Osteoblast (primary cell): ENCODE results near the gene CCP110. TPM values are rescaled to one million over a fixed set of nuclear protein-coding genes. Genes with fewer than 3 reads are reported as not detected.

Experiments
- DNase-seq: peaks from one replicate; pipeline ENCODE4 v3.0.0; 2011; ENCODE audit warnings: low spot score, mixed read lengths; ENCODE audit not compliant: insufficient read length; ENCODE audit errors: missing footprints
- H2AFZ ChIP-seq: 2 replicates; pipeline ENCODE4 v1.6.0; 2011; ENCODE audit warnings: mild to moderate bottlenecking, low read length
- H3K27ac ChIP-seq: 2 replicates; pipeline ENCODE4 v1.5.1; 2011; ENCODE audit warnings: mild to moderate bottlenecking, low read depth, low read length, moderate library complexity
- H3K27me3 ChIP-seq: 2 replicates; pipeline ENCODE4 v1.6.0; 2012; ENCODE audit warnings: mild to moderate bottlenecking, control low read depth, inconsistent platforms, low read length, moderate library complexity; ENCODE audit not compliant: insufficient read depth
- H3K36me3 ChIP-seq: 2 replicates; pipeline ENCODE4 v1.5.1; 2011; ENCODE audit warnings: mild to moderate bottlenecking, low read length, control low read depth, moderate library complexity; ENCODE audit not compliant: insufficient read depth
- H3K4me1 ChIP-seq: 2 replicates; pipeline ENCODE4 v1.5.1; 2011; ENCODE audit warnings: mild to moderate bottlenecking, low read length, control low read depth, moderate library complexity; ENCODE audit not compliant: insufficient read depth
- H3K4me2 ChIP-seq: 2 replicates; pipeline ENCODE4 v1.6.0; 2011; ENCODE audit warnings: mild to moderate bottlenecking, low read length; ENCODE audit not compliant: insufficient read depth
- H3K4me3 ChIP-seq: fragments of 200-600 bp; sonication (generic); 3 replicates; pipeline ENCODE4 v1.5.1; 2012; ENCODE audit warnings: mild to moderate bottlenecking, low read length, inconsistent platforms; ENCODE audit not compliant: insufficient read depth
- H3K79me2 ChIP-seq: 2 replicates; pipeline ENCODE4 v1.6.0; 2012; ENCODE audit warnings: mild to moderate bottlenecking, low read length, control low read depth, inconsistent platforms; ENCODE audit not compliant: insufficient read depth
- H3K9me3 ChIP-seq: 2 replicates; pipeline ENCODE4 v1.5.1; 2011; ENCODE audit warnings: low read depth, low read length, control low read depth
- H4K20me1 ChIP-seq: 2 replicates; pipeline ENCODE4 v1.6.0; 2012; ENCODE audit warnings: mild to moderate bottlenecking, low read length, control low read depth; ENCODE audit not compliant: insufficient read depth
- total RNA-seq: library from RNA; depleted of rRNA; stranded (reverse); fragments of >200 nt; gene quantifications from 2 replicates; pipeline ENCODE4 v1.2.3, GENCODE V29; 2012
- TF ChIP-seq, protein P1 (sequence below): IDR thresholded peaks from 2 replicates; pipeline ENCODE4 v1.5.1; 2011; ENCODE audit warnings: mild to moderate bottlenecking, low read depth, low read length, moderate library complexity; ENCODE audit errors: extremely low read depth

The CCP110 gene, protein sequence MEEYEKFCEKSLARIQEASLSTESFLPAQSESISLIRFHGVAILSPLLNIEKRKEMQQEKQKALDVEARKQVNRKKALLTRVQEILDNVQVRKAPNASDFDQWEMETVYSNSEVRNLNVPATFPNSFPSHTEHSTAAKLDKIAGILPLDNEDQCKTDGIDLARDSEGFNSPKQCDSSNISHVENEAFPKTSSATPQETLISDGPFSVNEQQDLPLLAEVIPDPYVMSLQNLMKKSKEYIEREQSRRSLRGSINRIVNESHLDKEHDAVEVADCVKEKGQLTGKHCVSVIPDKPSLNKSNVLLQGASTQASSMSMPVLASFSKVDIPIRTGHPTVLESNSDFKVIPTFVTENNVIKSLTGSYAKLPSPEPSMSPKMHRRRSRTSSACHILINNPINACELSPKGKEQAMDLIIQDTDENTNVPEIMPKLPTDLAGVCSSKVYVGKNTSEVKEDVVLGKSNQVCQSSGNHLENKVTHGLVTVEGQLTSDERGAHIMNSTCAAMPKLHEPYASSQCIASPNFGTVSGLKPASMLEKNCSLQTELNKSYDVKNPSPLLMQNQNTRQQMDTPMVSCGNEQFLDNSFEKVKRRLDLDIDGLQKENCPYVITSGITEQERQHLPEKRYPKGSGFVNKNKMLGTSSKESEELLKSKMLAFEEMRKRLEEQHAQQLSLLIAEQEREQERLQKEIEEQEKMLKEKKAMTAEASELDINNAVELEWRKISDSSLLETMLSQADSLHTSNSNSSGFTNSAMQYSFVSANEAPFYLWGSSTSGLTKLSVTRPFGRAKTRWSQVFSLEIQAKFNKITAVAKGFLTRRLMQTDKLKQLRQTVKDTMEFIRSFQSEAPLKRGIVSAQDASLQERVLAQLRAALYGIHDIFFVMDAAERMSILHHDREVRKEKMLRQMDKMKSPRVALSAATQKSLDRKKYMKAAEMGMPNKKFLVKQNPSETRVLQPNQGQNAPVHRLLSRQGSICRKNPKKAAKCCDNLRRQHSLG
- 8.3 and 11.8 TPM in 2 replicates for total RNA-seq

DNA sequence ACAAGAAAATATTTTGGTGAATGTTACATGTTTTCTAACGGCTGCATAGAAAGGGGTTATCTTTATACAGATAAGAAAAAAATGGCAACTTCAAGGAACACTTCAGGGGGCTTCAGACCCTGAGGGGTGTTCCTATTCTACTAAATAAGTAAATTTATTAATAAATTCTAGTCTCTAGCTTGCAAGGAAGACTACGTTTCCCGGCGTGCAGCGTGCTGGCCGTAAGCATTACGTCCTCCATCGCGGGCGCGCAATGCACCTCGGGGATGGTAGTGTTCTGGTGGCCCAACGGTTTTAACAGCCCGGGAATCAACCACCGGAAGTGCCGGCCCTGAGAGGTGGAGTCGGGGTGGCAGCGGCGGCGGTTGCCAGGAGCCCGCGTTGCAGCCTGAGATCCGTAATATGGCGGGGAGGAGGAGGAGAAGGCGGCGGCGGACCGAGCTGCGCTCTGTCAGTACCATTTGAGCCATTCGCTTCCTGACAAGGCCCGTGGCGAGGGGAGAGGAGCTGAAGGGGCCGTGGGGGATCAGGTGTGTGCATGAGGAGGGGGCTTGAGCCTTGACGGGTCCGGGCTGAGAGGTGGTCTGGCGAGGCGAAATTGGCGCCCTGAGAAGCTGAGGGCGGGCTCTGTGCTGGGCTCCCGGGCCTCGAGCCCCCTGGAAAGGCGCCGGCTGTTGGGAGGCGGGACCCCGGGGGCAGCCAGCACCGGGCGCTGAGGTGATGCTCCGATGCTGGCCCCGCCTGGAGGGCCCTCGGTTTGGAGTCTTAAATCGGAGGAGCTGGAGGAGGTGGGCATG, at the start of gene CCP110:
Gene CCP110 (plus strand): TSS at position 384 of the 797 bp plus-strand sequence. CDS start 3,940 bp downstream, outside the sequence.
- Histone ChIP-seq H3K9me3 (no peaks in the 10 kb centered on the region), H3K4me3 (peak within 1 kb of the TSS; percentile 96), H3K27ac (peak within 1 kb of the TSS; percentile 69), H3K4me2 (peak within 1 kb of the TSS; percentile 93), H3K4me1 (peaks cover 28% of the 10 kb centered on the region), H2AFZ (peak within 1 kb of the TSS; percentile 98), H3K79me2 (peaks cover 51% of the 10 kb centered on the region), H3K36me3 (peaks cover 11% of the 10 kb centered on the region), H3K27me3 (no peaks in the 10 kb centered on the region), H4K20me1 (peaks cover 10% of the 10 kb centered on the region)
- TF ChIP-seq, protein P1, sequence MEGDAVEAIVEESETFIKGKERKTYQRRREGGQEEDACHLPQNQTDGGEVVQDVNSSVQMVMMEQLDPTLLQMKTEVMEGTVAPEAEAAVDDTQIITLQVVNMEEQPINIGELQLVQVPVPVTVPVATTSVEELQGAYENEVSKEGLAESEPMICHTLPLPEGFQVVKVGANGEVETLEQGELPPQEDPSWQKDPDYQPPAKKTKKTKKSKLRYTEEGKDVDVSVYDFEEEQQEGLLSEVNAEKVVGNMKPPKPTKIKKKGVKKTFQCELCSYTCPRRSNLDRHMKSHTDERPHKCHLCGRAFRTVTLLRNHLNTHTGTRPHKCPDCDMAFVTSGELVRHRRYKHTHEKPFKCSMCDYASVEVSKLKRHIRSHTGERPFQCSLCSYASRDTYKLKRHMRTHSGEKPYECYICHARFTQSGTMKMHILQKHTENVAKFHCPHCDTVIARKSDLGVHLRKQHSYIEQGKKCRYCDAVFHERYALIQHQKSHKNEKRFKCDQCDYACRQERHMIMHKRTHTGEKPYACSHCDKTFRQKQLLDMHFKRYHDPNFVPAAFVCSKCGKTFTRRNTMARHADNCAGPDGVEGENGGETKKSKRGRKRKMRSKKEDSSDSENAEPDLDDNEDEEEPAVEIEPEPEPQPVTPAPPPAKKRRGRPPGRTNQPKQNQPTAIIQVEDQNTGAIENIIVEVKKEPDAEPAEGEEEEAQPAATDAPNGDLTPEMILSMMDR: no peak
- peak; percentile 96 for DNase-seq

DNA sequence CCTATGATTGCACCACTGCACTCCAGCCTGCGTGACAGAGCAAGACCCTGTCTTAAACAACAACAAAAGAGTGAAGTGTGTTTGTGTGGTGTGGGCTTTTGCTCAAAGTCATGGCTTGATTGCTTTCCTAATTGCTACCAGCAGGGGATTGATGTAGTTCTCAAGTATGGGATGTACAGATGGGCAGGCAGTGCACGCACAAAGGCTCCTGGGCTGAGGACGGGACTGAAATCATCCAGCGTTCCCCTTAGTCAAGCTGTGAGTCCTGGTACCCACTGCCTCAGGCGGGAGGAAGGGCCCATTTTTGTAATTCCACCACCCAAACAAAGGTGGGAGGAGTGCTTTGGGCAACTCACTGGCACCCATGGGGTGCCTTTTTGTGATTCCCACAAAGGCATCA, 49.1 kb upstream of the CCP110 start:
- H3K36me3 ChIP-seq: no peaks in the 10 kb centered on the region
- no peaks in the 10 kb centered on the region for H3K27me3 ChIP-seq
- no peak overlapping the region for H3K4me3 ChIP-seq
- no peaks in the 10 kb centered on the region for H3K9me3 ChIP-seq
- DNase-seq: no peak
- no peak overlapping the region for H3K27ac ChIP-seq
- H3K4me1 ChIP-seq: no peaks in the 10 kb centered on the region
- TF ChIP-seq, protein P1: no peak
- H2AFZ ChIP-seq: no peak overlapping the region
- no peaks in the 10 kb centered on the region for H4K20me1 ChIP-seq
- no peak overlapping the region for H3K4me2 ChIP-seq
- H3K79me2 ChIP-seq: no peaks in the 10 kb centered on the region

DNA sequence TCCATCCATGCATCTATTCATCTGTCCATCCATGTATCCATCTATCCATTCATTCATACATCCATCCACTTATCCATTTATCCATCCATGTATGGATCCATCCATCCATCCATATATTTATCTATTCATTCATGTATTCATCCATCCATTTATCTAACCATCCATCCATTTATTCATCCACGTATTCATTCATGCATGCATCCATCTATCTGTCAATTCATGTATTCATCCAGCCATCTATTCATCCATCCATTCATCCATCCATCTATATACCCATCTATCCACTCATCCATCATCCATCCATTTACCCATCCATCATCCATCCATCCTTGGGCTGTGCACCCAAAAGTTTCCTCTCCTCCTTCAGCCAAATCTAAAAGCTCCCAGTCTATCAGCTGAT, 45.2 kb upstream of the CCP110 start:
- no peaks in the 10 kb centered on the region for H3K79me2 ChIP-seq
- no peak overlapping the region for H3K4me3 ChIP-seq
- H4K20me1 ChIP-seq: no peaks in the 10 kb centered on the region
- no peak for DNase-seq
- H2AFZ ChIP-seq: no peak overlapping the region
- TF ChIP-seq, protein P1: no peak
- H3K27me3 ChIP-seq: no peaks in the 10 kb centered on the region
- no peaks in the 10 kb centered on the region for H3K9me3 ChIP-seq
- H3K27ac ChIP-seq: no peak overlapping the region
- no peaks in the 10 kb centered on the region for H3K4me1 ChIP-seq
- H3K4me2 ChIP-seq: no peak overlapping the region
- no peaks in the 10 kb centered on the region for H3K36me3 ChIP-seq
